HG03060 (cell line): Measurements from ENCODE around the gene CDH5.

Experiments
- ATAC-seq: cut with Tn5 transposase; IDR thresholded peaks from one replicate; pipeline ENCODE4 v1.9.1; 2021; ENCODE audit warnings: low read depth, moderate number of reproducible peaks; ENCODE audit not compliant: unreplicated experiment

CDH5 gene

GRCh38 chr16:66389256-66390176, 23.0 kb downstream of the CDH5 start:
- ATAC-seq = no peak

GRCh38 chr16:66390346-66391108, 24.0 kb downstream of the CDH5 start:
- no peak for ATAC-seq

GRCh38 chr16:66391726-66392670, 25.5 kb downstream of the CDH5 start:
- no peak for ATAC-seq

- ATAC-seq = no peak
Measured at GRCh38 chr16:66395806-66396555, 29.5 kb downstream of the CDH5 start.

DNA sequence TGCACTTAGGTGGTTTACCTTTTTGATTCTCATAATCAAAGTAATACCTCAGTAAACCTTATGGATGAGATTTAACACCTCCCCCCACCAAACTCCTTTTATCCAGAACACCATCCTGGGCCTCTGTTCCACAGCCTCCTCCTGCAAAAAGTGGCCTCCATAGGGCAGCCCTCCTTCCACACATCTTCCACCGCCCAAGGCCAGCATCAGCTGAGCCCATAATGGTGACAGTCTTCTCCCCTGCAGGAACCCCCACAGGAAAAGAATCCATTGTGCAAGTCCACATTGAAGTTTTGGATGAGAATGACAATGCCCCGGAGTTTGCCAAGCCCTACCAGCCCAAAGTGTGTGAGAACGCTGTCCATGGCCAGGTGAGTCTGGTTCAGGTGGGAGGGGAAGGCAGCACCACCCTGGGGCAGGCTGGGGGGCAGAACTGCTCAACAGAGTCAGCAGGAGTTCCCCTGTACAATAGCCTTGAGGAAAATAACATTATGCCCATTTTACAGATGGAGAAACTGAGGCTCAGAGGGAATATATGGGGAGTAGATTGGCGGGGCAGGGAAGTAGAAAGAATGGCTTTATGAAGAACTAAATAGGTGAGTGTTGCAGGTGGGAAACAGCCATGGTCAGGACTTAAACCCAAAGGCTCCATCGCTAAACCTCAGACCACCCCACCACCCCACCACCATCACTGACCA, 31.4 kb downstream of the CDH5 start:
- no peak for ATAC-seq

- ATAC-seq = no peak
Measured at GRCh38 chr16:66399031-66399430, 32.5 kb downstream of the CDH5 start.

- no peak for ATAC-seq
Measured at GRCh38 chr16:66399930-66400329, 33.4 kb downstream of the CDH5 start.

- no peak for ATAC-seq
Measured at GRCh38 chr16:66400503-66401380, 34.3 kb downstream of the CDH5 start.

DNA sequence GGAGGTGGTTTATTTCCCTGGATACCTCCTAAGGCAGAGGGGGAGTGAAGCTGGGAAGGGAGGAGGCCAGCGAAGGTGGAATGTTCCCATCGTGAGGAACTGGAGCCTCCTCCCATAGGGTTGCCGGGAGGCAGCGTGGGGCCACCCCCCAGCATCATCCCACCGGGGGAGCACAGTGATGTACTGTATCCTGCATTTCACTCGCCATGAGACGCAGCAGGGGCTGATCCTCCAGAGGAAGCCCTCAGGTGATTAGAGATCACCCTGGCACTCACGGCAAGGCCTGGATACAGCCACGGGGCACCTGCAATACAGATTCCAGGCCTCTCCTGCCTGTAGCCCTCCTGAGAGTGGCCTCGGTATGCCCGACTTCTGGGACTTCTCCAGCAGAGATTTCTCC, 35.1 kb downstream of the CDH5 start:
- ATAC-seq = no peak

DNA sequence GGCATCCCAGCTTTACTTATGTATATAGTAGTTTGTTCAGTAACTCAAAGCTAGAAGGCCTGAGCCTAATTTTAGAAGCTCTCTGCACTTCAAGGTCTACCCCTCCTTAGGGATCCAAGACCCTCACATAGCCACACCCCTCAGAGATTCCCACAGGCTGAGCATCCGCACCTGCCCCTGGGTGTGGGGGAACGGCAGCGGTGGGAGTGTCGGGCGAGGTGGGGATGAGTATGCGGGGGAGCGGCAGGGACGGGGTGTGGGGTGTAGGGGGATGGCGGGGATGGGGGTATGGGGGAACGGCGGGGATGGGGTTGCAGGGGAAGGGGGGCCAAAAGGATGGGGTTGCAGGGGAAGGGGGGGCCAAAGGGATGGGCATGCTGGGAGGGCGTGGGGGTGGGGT, 35.7 kb downstream of the CDH5 start:
- ATAC-seq = no peak

DNA sequence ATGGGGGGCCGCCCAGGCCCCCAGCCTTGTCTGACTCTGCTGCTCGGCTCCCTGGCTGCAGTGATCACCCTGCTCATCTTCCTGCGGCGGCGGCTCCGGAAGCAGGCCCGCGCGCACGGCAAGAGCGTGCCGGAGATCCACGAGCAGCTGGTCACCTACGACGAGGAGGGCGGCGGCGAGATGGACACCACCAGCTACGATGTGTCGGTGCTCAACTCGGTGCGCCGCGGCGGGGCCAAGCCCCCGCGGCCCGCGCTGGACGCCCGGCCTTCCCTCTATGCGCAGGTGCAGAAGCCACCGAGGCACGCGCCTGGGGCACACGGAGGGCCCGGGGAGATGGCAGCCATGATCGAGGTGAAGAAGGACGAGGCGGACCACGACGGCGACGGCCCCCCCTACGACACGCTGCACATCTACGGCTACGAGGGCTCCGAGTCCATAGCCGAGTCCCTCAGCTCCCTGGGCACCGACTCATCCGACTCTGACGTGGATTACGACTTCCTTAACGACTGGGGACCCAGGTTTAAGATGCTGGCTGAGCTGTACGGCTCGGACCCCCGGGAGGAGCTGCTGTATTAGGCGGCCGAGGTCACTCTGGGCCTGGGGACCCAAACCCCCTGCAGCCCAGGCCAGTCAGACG, 36.2 kb downstream of the CDH5 start:
- no peak for ATAC-seq

DNA sequence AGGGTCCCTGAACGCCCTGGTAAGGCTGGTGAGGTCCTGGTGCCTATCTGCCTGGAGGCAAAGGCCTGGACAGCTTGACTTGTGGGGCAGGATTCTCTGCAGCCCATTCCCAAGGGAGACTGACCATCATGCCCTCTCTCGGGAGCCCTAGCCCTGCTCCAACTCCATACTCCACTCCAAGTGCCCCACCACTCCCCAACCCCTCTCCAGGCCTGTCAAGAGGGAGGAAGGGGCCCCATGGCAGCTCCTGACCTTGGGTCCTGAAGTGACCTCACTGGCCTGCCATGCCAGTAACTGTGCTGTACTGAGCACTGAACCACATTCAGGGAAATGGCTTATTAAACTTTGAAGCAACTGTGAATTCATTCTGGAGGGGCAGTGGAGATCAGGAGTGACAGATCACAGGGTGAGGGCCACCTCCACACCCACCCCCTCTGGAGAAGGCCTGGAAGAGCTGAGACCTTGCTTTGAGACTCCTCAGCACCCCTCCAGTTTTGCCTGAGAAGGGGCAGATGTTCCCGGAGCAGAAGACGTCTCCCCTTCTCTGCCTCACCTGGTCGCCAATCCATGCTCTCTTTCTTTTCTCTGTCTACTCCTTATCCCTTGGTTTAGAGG, 37.1 kb downstream of the CDH5 start:
- ATAC-seq = no peak

GRCh38 chr16:66405057-66405783, 38.7 kb downstream of the CDH5 start:
- no peak for ATAC-seq

DNA sequence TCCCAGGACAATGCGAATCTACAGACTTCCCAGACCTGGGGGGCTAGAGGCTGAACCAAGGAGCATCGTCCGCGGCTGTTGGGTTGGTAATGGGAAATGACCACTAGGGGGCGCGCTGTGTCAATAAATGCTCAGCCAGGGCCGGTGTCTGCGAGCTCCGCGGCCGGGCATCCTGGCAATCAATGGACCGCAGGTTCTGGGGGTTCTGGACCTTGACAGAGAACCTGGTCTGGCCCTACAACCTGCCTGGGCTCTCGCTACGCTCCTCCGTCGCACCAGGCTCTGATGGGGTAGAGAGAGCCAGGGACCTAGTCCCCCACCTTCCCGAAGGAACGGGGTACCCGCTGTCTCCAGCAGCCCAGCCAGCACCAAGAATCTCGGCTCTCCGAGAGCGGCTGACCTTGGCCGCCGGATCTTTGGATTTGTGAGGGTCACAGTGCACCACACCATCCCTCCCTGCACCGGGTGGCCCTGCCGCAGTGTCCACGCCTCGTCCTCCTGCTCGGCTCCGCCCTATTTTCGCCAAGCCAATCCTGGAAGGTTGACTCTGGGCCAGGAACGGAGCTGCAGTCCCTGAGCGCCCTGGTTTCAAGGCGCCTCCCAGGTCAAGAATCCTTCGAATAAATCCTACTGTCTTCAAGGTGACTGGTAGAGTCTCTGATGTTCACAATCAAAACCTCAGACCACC, 40.2 kb downstream of the CDH5 start:
- no peak for ATAC-seq

GRCh38 chr16:66408163-66409048, 41.9 kb downstream of the CDH5 start:
- ATAC-seq = no peak
